ENCODE measurements around the gene KIF3B. TPM values are rescaled to one million over a fixed set of nuclear protein-coding genes. Genes with fewer than 3 reads are reported as not detected.
"Not testable (repeated sequence)": the region's sequence is repeated elsewhere in the genome, so short reads cannot be mapped to it uniquely, and the experiment has no call there.

KIF3B gene
- polyA plus RNA-seq, 4 donors = 30.4 to 49.5 (median 40.1) TPM

GRCh38 chr20:32246208-32246607 lies 31.2 kb upstream of the KIF3B start:
- not testable (repeated sequence) for DNase-seq (ENCODE audit: low read depth in 4 of 4, low spot score in 3 of 4)

- DNase-seq (ENCODE audit: low read depth in 4 of 4, low spot score in 3 of 4) = no peak
Measured at GRCh38 chr20:32248043-32248442, 29.4 kb upstream of the KIF3B start.

GRCh38 chr20:32249030-32249738 lies 28.3 kb upstream of the KIF3B start:
- DNase-seq (ENCODE audit: low read depth in 4 of 4, low spot score in 3 of 4) = no peak

DNA sequence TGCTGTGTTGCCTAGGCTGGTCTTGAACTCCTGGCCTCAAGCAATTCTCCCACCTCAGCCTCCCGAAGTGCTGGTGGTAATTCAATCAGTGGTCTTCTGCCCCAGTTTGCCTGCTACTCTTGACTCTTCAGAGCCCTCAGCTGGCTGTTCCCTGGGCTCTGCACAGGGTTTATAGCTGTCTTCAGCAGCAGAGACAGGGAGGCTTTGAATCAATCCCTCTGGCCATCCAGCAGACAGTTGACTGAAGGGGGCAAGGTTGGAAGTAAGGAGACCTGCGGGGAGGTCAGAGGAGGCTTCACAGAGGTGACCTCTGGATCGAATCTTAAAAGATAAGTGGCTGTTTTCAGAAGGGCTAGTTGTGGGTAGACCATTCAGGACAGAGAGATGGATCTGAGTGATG lies 26.0 kb upstream of the KIF3B start:
- no peak for DNase-seq (ENCODE audit: low read depth in 4 of 4, low spot score in 3 of 4)

DNA sequence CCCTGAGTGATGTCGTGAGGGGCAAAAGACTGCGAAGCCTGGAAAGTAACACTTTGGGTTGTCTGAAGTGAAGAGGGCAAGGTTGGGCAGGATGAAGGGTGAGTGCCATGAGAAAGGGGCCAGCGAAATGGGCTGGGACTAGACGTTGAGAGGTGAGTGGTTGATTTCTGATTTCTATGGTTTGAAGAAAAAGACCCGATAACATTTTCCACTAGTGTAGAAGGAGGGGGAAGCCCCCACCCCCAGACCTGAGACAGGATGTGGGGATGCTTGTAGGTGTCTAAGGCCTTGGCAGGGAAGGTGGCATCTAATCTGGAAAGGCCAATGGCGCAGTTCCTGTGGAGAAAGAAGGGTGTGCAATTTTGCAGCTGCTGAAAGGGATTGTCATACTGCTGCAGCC lies 25.3 kb upstream of the KIF3B start:
- DNase-seq (ENCODE audit: low read depth in 4 of 4, low spot score in 3 of 4) = no peak

DNA sequence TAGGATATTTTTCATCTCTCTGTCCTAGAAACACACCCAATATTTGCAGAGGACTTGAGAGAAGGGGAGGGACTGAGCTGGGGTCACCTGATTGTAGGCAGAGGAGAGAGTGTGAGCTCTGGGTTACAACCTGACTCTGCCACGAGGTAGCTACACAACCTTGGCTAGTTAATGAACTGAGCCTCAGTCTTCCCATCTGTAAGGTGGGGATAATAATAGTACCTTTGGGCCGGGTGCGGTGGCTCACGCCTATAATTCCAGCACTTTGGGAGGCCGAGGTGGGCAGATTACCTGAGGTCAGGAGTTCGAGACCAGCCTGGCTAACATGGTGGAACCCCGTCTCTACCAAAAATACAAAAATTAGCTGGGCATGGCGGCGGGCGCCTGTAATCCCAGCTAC lies 16.5 kb upstream of the KIF3B start:
- DNase-seq (ENCODE audit: low read depth in 4 of 4, low spot score in 3 of 4) = not testable (repeated sequence)

GRCh38 chr20:32261644-32262043 lies 15.8 kb upstream of the KIF3B start:
- DNase-seq (ENCODE audit: low read depth in 4 of 4, low spot score in 3 of 4) = no peak

GRCh38 chr20:32263398-32263954 lies 14.0 kb upstream of the KIF3B start:
- DNase-seq (ENCODE audit: low read depth in 4 of 4, low spot score in 3 of 4) = no peak

GRCh38 chr20:32271620-32272019 lies 5.8 kb upstream of the KIF3B start:
- no peak for DNase-seq (ENCODE audit: low read depth in 4 of 4, low spot score in 3 of 4)

- DNase-seq (ENCODE audit: low read depth in 4 of 4, low spot score in 3 of 4) = no peak
Measured at GRCh38 chr20:32274359-32274758, 3.1 kb upstream of the KIF3B start.

DNA sequence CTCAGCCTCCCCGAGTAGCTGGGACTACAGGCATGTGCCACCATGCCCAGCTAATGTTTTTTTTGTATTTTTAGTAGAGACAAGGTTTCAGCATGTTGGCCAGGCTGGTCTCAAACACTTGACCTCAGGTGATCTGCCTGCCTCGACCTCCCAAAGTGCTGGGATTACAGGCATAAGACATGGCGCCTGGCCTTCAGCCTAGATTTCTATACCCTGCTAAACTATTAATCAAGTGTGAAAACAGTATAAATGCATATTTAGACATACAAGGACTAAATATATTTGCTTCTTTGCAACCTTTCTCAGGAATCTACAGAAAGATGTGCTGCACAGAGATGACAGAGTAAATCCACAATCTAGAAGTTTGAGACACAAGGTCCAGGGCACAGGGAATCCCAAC lies 2.3 kb upstream of the KIF3B start:
- DNase-seq (ENCODE audit: low read depth in 4 of 4, low spot score in 3 of 4) = not testable (repeated sequence)

GRCh38 chr20:32278199-32278643 lies 770 bp downstream of the KIF3B start:
- DNase-seq (ENCODE audit: low read depth in 4 of 4, low spot score in 3 of 4) = no peak

DNA sequence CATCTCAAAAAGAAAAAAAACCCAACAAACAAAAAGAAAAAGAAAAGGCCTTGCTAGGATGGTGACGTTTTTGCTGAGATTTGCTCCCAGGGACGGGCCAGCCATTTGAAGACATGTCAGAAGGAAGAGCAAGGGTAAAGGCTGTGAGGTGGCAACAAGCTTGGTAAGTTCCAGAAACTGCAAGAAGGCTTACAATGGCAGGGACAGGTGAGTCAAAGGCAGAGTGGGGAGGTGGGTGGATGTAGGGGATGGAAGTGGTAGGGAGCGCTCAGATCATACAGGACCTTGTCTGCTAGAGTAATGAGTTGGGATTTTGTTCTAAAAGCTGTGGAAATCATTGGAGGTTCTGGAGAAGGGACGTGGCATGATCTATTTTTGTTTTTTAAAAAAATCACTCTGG lies 4.3 kb downstream of the KIF3B start:
- DNase-seq (ENCODE audit: low read depth in 4 of 4, low spot score in 3 of 4) = no peak

GRCh38 chr20:32282461-32282860 lies 5.0 kb downstream of the KIF3B start:
- DNase-seq (ENCODE audit: low read depth in 4 of 4, low spot score in 3 of 4) = no peak

DNA sequence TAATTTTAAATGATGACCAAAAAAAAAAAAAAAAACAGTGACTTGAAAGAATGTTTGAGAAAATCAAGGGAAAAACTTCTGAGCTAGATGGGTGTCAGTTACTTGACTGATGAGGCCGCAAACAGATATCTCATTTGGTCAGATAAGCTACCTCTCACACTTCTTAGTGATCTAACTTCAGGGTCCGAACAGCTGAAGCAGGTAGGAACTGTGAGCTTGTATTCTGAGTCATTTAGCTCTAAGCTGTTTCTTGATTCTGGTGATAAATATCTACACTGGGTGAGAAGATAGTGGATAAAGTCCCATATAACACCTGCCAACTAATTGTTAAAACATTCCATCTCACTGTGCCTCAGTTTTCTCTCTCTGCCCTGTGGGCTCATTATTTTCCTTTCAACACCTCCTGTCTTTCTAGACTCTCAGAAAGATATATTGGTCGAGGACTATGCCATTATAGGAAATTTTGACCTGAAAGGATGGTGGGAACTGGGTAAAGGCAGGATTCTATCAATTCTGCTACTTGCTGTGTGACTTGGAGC lies 7.7 kb downstream of the KIF3B start:
- DNase-seq (ENCODE audit: low read depth in 4 of 4, low spot score in 3 of 4) = no peak

GRCh38 chr20:32285621-32286371 lies 8.3 kb downstream of the KIF3B start:
- DNase-seq (ENCODE audit: low read depth in 4 of 4, low spot score in 3 of 4) = no peak

GRCh38 chr20:32287231-32287638 lies 9.8 kb downstream of the KIF3B start:
- no peak for DNase-seq (ENCODE audit: low read depth in 4 of 4, low spot score in 3 of 4)

GRCh38 chr20:32288225-32288849 lies 10.9 kb downstream of the KIF3B start:
- DNase-seq (ENCODE audit: low read depth in 4 of 4, low spot score in 3 of 4) = no peak

- DNase-seq (ENCODE audit: low read depth in 4 of 4, low spot score in 3 of 4) = not testable (repeated sequence)
Measured at GRCh38 chr20:32289299-32289660, 11.8 kb downstream of the KIF3B start.

- no peak for DNase-seq (ENCODE audit: low read depth in 4 of 4, low spot score in 3 of 4)
Measured at GRCh38 chr20:32289661-32290431, 12.4 kb downstream of the KIF3B start.
